ENCODE measurements around the gene TNIP2. TPM values are rescaled to one million over a fixed set of nuclear protein-coding genes. Genes with fewer than 3 reads are reported as not detected.
"Not testable (repeated sequence)": the region's sequence is repeated elsewhere in the genome, so short reads cannot be mapped to it uniquely, and the experiment has no call there.

Gene TNIP2
- total RNA-seq, 1 donor from 2014 or later = 33.7 TPM

DNA sequence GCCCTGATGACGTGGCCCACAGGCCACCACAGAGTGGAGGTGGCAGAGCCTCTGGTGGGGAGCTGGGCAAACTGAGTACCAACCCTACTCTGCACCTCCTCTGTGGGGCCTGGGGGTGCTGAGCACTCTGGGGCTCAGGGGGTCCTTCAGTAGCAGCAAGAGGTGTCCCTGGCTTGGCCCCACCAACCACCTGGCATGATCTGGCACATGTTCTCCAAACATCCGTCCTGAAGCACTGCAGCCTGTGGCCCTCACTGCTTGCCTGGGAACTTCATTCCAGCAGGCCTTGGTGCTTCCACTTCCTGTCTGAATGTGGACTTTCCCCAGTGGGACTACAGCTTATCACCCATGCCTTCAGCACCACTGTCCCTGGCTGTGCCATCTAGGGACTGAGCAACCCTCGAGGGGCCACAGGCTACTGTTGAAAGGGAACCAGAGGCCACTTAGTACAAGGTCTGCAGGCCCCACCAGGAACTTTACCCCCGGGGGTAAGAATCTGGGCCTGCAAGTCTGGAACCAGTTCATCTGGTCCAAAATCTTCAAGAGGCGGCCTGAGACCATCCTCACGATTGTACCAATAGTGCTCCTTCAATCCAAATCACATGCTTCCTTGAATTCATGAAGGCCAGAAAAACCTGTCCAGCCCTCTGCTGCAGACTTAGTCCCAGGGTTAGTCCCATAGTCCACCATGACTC, 13.2 kb downstream of the TNIP2 start:
- H3K4me1 ChIP-seq (ENCODE audit: insufficient read depth, low read length) = peaks cover 37% of the 10 kb centered on the region
- no peak overlapping the region for H2AFZ ChIP-seq (ENCODE audit: low read depth, low read length)
- no peaks in the 10 kb centered on the region for H3K79me2 ChIP-seq (ENCODE audit: insufficient read depth, low read length)
- Mint-ChIP-seq H3K36me3 (ENCODE audit: low read depth, unreplicated experiment) (peaks cover 36% of the 10 kb centered on the region), H3K4me3 (ENCODE audit: unreplicated experiment) (no peak overlapping the region), H3K27me3 (ENCODE audit: low read depth, unreplicated experiment) (no peaks in the 10 kb centered on the region), H3K27ac (ENCODE audit: unreplicated experiment) (no peak overlapping the region), H3K4me1 (ENCODE audit: low read depth, unreplicated experiment) (peaks cover 41% of the 10 kb centered on the region), H3K9me3 (ENCODE audit: unreplicated experiment) (no peaks in the 10 kb centered on the region)
- H3K4me2 ChIP-seq (ENCODE audit: low read length) = no peak overlapping the region
- peaks cover 14% of the 10 kb centered on the region for H3K36me3 ChIP-seq (ENCODE audit: insufficient read depth, low read length)
- no peak for TF ChIP-seq EZH2 (IDR thresholded peaks at IDR 0.05; ENCODE audit: insufficient read depth, low read length)
- DNase-seq (ENCODE audit: low read depth) = no peak
- no peak overlapping the region for H3K9ac ChIP-seq (ENCODE audit: low read length)
- no peak for FAIRE-seq
- no peak overlapping the region for H3K4me3 ChIP-seq (ENCODE audit: insufficient read depth, low read depth, low read length)
- H3K27me3 ChIP-seq (ENCODE audit: insufficient read depth, low read length) = no peaks in the 10 kb centered on the region
- H3K27ac ChIP-seq (ENCODE audit: low read depth, low read length) = no peak overlapping the region
- H3K9me3 ChIP-seq (ENCODE audit: insufficient read depth, low read depth, low read length) = no peaks in the 10 kb centered on the region
- peaks cover 27% of the 10 kb centered on the region for H4K20me1 ChIP-seq (ENCODE audit: insufficient read depth, low read length)

DNA sequence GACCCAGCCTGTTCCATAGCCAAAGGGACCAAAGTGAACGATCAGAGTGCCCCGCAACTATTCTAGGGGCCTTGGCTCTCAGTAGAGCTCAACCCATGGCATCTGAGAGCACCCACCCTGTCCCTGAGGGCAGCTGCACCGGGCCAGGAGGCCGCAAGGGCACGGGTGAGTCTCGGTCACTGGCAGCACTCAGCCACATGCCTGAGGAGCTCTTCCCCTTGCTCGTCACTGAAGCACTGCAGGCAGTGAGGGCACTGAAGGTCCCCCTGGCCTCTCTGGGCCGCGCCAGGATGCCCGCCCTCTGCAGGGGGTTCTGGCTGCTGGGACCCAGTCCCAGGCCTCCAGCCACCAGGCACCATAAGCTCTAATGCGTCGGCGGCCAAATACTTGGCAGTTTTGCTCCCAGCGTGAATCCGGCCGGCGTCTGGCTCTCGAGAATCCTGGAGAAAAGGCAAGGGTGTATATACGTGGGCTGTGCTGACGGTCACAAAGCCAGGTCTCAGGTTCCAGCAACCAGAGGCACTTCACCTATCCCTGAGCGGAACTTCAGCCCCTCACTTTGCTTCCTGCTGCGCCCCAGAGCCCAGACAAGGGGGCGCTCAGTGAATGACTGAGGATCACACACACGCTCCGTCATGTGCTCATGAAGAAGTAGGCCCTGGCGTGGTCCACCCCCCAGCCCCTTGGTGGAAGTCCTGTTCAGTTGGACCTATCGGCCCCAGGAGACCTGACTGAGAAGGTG, 13.9 kb downstream of the TNIP2 start:
- no peaks in the 10 kb centered on the region for H3K9me3 Mint-ChIP-seq (ENCODE audit: unreplicated experiment)
- H3K9me3 ChIP-seq (ENCODE audit: insufficient read depth, low read depth, low read length) = no peaks in the 10 kb centered on the region
- H3K36me3 ChIP-seq (ENCODE audit: insufficient read depth, low read length) = peaks cover 14% of the 10 kb centered on the region
- no peaks in the 10 kb centered on the region for H3K79me2 ChIP-seq (ENCODE audit: insufficient read depth, low read length)
- H3K36me3 Mint-ChIP-seq (ENCODE audit: low read depth, unreplicated experiment) = peaks cover 32% of the 10 kb centered on the region
- DNase-seq (ENCODE audit: low read depth) = no peak
- FAIRE-seq = no peak
- no peaks in the 10 kb centered on the region for H3K27me3 Mint-ChIP-seq (ENCODE audit: low read depth, unreplicated experiment)
- H3K4me1 Mint-ChIP-seq (ENCODE audit: low read depth, unreplicated experiment) = peaks cover 35% of the 10 kb centered on the region
- peak overlapping the region; percentile 54 for H3K4me2 ChIP-seq (ENCODE audit: low read length)
- H3K4me1 ChIP-seq (ENCODE audit: insufficient read depth, low read length) = peaks cover 34% of the 10 kb centered on the region
- no peak overlapping the region for H3K4me3 ChIP-seq (ENCODE audit: insufficient read depth, low read depth, low read length)
- H3K27ac ChIP-seq (ENCODE audit: low read depth, low read length) = peak overlapping the region; percentile 74
- peak overlapping the region; percentile 85 for H3K27ac Mint-ChIP-seq (ENCODE audit: unreplicated experiment)
- TF ChIP-seq, protein P1, sequence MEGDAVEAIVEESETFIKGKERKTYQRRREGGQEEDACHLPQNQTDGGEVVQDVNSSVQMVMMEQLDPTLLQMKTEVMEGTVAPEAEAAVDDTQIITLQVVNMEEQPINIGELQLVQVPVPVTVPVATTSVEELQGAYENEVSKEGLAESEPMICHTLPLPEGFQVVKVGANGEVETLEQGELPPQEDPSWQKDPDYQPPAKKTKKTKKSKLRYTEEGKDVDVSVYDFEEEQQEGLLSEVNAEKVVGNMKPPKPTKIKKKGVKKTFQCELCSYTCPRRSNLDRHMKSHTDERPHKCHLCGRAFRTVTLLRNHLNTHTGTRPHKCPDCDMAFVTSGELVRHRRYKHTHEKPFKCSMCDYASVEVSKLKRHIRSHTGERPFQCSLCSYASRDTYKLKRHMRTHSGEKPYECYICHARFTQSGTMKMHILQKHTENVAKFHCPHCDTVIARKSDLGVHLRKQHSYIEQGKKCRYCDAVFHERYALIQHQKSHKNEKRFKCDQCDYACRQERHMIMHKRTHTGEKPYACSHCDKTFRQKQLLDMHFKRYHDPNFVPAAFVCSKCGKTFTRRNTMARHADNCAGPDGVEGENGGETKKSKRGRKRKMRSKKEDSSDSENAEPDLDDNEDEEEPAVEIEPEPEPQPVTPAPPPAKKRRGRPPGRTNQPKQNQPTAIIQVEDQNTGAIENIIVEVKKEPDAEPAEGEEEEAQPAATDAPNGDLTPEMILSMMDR (IDR thresholded peaks at IDR 0.05; ENCODE audit: insufficient read depth, low read depth, low read length) = no peak
- no peak for TF ChIP-seq EZH2 (IDR thresholded peaks at IDR 0.05; ENCODE audit: insufficient read depth, low read length)
- peaks cover 22% of the 10 kb centered on the region for H4K20me1 ChIP-seq (ENCODE audit: insufficient read depth, low read length)
- H3K9ac ChIP-seq (ENCODE audit: low read length) = peak overlapping the region; percentile 29
- no peaks in the 10 kb centered on the region for H3K27me3 ChIP-seq (ENCODE audit: insufficient read depth, low read length)
- no peak overlapping the region for H2AFZ ChIP-seq (ENCODE audit: low read depth, low read length)
- H3K4me3 Mint-ChIP-seq (ENCODE audit: unreplicated experiment) = no peak overlapping the region

DNA sequence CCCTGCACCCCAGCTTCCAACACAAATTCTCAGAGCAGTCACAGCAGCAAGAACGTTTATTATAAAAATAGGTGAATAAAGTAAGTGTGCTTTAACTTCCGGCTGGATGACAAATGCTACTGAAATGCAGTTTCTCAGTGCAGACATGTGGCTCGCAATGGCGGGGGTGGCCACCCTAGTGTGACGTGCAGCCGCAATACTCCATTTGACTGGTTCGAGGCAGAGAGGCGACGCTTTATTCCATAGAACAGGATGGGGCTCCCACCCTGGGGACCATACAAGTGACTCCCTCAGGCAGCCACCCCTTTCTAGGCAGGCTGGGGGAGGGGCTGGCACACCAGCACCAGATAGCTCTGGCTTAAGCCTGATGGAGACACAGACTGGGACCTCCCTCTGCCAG, 14.5 kb downstream of the TNIP2 start:
- H3K4me1 Mint-ChIP-seq (ENCODE audit: low read depth, unreplicated experiment) = peaks cover 30% of the 10 kb centered on the region
- Histone ChIP-seq H3K4me1 (ENCODE audit: insufficient read depth, low read length) (peaks cover 28% of the 10 kb centered on the region), H3K9me3 (ENCODE audit: insufficient read depth, low read depth, low read length) (no peaks in the 10 kb centered on the region), H2AFZ (ENCODE audit: low read depth, low read length) (no peak overlapping the region), H3K79me2 (ENCODE audit: insufficient read depth, low read length) (no peaks in the 10 kb centered on the region), H3K4me3 (ENCODE audit: insufficient read depth, low read depth, low read length) (no peak overlapping the region), H3K27ac (ENCODE audit: low read depth, low read length) (peak overlapping the region; percentile 74), H3K9ac (ENCODE audit: low read length) (peak overlapping the region; percentile 29), H3K36me3 (ENCODE audit: insufficient read depth, low read length) (peaks cover 14% of the 10 kb centered on the region), H4K20me1 (ENCODE audit: insufficient read depth, low read length) (peaks cover 16% of the 10 kb centered on the region), H3K27me3 (ENCODE audit: insufficient read depth, low read length) (no peaks in the 10 kb centered on the region), H3K4me2 (ENCODE audit: low read length) (peak overlapping the region; percentile 54)
- FAIRE-seq (no peak), DNase-seq (ENCODE audit: low read depth) (peak; percentile 46)
- H3K27me3 Mint-ChIP-seq (ENCODE audit: low read depth, unreplicated experiment) = no peaks in the 10 kb centered on the region
- H3K4me3 Mint-ChIP-seq (ENCODE audit: unreplicated experiment) = no peak overlapping the region
- H3K27ac Mint-ChIP-seq (ENCODE audit: unreplicated experiment) = peak overlapping the region; percentile 85
- H3K9me3 Mint-ChIP-seq (ENCODE audit: unreplicated experiment) = no peaks in the 10 kb centered on the region
- TF ChIP-seq, protein P1 (IDR thresholded peaks at IDR 0.05; ENCODE audit: insufficient read depth, low read depth, low read length) = no peak
- no peak for TF ChIP-seq EZH2 (IDR thresholded peaks at IDR 0.05; ENCODE audit: insufficient read depth, low read length)
- peaks cover 30% of the 10 kb centered on the region for H3K36me3 Mint-ChIP-seq (ENCODE audit: low read depth, unreplicated experiment)

DNA sequence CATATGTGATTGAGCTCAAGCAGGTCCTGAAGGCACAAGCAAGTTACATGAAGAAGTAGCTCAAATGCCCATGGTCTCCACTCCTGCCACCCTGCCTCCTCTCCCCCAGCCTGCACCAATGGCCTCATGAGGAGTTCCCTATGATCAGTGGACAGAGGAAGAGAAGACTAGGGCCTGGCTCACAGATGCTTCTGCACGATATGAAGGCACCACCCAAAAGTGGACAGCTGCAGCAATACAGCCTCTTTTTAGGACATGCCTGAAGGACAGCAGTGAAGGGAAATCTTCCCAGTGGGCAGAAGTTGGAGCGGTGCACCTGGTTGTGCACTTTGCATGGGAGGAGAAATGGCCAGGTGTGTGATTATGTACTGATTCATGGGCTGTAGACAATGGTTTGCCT, 17.8 kb downstream of the TNIP2 start:
- not testable (repeated sequence) for H3K27ac ChIP-seq (ENCODE audit: low read depth, low read length); H3K4me3 Mint-ChIP-seq (ENCODE audit: unreplicated experiment); H2AFZ ChIP-seq (ENCODE audit: low read depth, low read length); H3K27ac Mint-ChIP-seq (ENCODE audit: unreplicated experiment); H4K20me1 ChIP-seq (ENCODE audit: insufficient read depth, low read length); H3K9me3 Mint-ChIP-seq (ENCODE audit: unreplicated experiment); H3K79me2 ChIP-seq (ENCODE audit: insufficient read depth, low read length); FAIRE-seq; H3K4me3 ChIP-seq (ENCODE audit: insufficient read depth, low read depth, low read length); H3K36me3 ChIP-seq (ENCODE audit: insufficient read depth, low read length); DNase-seq (ENCODE audit: low read depth); H3K27me3 Mint-ChIP-seq (ENCODE audit: low read depth, unreplicated experiment); H3K9me3 ChIP-seq (ENCODE audit: insufficient read depth, low read depth, low read length); H3K9ac ChIP-seq (ENCODE audit: low read length); H3K4me2 ChIP-seq (ENCODE audit: low read length); H3K27me3 ChIP-seq (ENCODE audit: insufficient read depth, low read length)
- peaks cover 31% of the 10 kb centered on the region for H3K36me3 Mint-ChIP-seq (ENCODE audit: low read depth, unreplicated experiment)
- H3K4me1 Mint-ChIP-seq (ENCODE audit: low read depth, unreplicated experiment) = peaks cover 13% of the 10 kb centered on the region
- peaks cover 13% of the 10 kb centered on the region for H3K4me1 ChIP-seq (ENCODE audit: insufficient read depth, low read length)
